Gastroesophageal sphincter (tissue), 3 donors: ENCODE results near the gene NAA80.
"Not testable (repeated sequence)": the region's sequence is repeated elsewhere in the genome, so short reads cannot be mapped to it uniquely, and the experiment has no call there.

Experiments used
- EP300 ChIP-seq: sonication (generic); formaldehyde crosslinking; IDR thresholded peaks from one replicate; pipeline ENCODE4 v1.6.1; 2017; ENCODE audit warnings: antibody characterized with exemption, mild to moderate bottlenecking
- POLR2A ChIP-seq, 2 donors: fragments of 450-650 bp; IDR thresholded peaks; one replicate each; pipeline ENCODE4 v1.6.1; 2017; ENCODE audit warnings: antibody characterized with exemption in 2 of 2, mild to moderate bottlenecking in 2 of 2, moderate library complexity in 1 of 2
- TF ChIP-seq, protein P1 (sequence below), 4 experiments: fragments of 200-600 bp in 2 of 4; fragments of 450-650 bp in 2 of 4; sonication (generic) in 1 of 4; IDR thresholded peaks; one replicate each; pipeline ENCODE4 v1.5.1; 2017 to 2019; ENCODE audit warnings: antibody characterized with exemption in 4 of 4, mild to moderate bottlenecking in 2 of 4, moderate library complexity in 2 of 4

DNA sequence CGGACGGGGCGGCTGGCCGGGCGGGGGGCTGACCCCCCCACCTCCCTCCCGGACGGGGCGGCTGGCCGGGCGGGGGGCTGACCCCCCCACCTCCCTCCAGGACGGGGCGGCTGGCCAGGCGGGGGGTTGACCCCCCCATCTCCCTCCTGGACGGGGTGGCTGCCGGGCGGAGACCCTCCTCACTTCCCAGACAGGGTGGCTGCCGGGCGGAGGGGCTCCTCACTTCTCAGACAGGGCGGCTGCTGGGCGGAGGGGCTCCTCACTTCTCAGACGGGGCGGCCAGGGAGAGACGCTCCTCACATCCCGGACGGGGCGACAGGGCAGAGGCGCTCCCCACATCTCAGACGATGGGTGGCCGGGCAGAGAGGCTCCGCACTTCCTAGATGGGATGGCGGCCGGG, 12.8 kb upstream of the NAA80 start:
- TF ChIP-seq, protein P1, sequence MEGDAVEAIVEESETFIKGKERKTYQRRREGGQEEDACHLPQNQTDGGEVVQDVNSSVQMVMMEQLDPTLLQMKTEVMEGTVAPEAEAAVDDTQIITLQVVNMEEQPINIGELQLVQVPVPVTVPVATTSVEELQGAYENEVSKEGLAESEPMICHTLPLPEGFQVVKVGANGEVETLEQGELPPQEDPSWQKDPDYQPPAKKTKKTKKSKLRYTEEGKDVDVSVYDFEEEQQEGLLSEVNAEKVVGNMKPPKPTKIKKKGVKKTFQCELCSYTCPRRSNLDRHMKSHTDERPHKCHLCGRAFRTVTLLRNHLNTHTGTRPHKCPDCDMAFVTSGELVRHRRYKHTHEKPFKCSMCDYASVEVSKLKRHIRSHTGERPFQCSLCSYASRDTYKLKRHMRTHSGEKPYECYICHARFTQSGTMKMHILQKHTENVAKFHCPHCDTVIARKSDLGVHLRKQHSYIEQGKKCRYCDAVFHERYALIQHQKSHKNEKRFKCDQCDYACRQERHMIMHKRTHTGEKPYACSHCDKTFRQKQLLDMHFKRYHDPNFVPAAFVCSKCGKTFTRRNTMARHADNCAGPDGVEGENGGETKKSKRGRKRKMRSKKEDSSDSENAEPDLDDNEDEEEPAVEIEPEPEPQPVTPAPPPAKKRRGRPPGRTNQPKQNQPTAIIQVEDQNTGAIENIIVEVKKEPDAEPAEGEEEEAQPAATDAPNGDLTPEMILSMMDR (IDR thresholded peaks at IDR 0.05), result not testable (repeated sequence)
- TF ChIP-seq POLR2A (IDR thresholded peaks at IDR 0.05); EP300: not testable (repeated sequence)
